Suprapubic skin (tissue), 4 donors: ENCODE results near the gene CD180.

Experiments
- EP300 ChIP-seq: sonication (generic); formaldehyde crosslinking; IDR thresholded peaks from one replicate; pipeline ENCODE4 v1.6.1; 2017; ENCODE audit warnings: antibody characterized with exemption
- POLR2A ChIP-seq, 2 donors: fragments of 450-650 bp; IDR thresholded peaks; one replicate each; pipeline ENCODE4 v1.6.1; 2017; ENCODE audit warnings: antibody characterized with exemption in 2 of 2, mild to moderate bottlenecking in 2 of 2, moderate library complexity in 2 of 2
- POLR2AphosphoS5 ChIP-seq, 3 donors: sonication (generic); formaldehyde crosslinking; IDR thresholded peaks; one replicate each; pipeline ENCODE4 v1.6.1; 2017; ENCODE audit warnings: antibody characterized with exemption in 3 of 3
- TF ChIP-seq, protein P1 (sequence below), 2 donors: fragments of 200-600 bp in 1 of 2; fragments of 450-650 bp in 1 of 2; sonication (generic) in 1 of 2; IDR thresholded peaks; one replicate each; pipeline ENCODE4 v1.5.1; 2016 to 2019; ENCODE audit warnings: antibody characterized with exemption in 2 of 2, mild to moderate bottlenecking in 1 of 2, moderate library complexity in 1 of 2

GRCh38 chr5:67146574-67146973, 50.0 kb downstream of the CD180 start:
- TF ChIP-seq, protein P1, sequence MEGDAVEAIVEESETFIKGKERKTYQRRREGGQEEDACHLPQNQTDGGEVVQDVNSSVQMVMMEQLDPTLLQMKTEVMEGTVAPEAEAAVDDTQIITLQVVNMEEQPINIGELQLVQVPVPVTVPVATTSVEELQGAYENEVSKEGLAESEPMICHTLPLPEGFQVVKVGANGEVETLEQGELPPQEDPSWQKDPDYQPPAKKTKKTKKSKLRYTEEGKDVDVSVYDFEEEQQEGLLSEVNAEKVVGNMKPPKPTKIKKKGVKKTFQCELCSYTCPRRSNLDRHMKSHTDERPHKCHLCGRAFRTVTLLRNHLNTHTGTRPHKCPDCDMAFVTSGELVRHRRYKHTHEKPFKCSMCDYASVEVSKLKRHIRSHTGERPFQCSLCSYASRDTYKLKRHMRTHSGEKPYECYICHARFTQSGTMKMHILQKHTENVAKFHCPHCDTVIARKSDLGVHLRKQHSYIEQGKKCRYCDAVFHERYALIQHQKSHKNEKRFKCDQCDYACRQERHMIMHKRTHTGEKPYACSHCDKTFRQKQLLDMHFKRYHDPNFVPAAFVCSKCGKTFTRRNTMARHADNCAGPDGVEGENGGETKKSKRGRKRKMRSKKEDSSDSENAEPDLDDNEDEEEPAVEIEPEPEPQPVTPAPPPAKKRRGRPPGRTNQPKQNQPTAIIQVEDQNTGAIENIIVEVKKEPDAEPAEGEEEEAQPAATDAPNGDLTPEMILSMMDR (IDR thresholded peaks at IDR 0.05): no peak
- no peak for TF ChIP-seq POLR2AphosphoS5 (IDR thresholded peaks at IDR 0.05)
- TF ChIP-seq POLR2A (IDR thresholded peaks at IDR 0.05): no peak
- TF ChIP-seq EP300: no peak
